ENCODE data around the gene RABAC1.

The RABAC1 gene

DNA sequence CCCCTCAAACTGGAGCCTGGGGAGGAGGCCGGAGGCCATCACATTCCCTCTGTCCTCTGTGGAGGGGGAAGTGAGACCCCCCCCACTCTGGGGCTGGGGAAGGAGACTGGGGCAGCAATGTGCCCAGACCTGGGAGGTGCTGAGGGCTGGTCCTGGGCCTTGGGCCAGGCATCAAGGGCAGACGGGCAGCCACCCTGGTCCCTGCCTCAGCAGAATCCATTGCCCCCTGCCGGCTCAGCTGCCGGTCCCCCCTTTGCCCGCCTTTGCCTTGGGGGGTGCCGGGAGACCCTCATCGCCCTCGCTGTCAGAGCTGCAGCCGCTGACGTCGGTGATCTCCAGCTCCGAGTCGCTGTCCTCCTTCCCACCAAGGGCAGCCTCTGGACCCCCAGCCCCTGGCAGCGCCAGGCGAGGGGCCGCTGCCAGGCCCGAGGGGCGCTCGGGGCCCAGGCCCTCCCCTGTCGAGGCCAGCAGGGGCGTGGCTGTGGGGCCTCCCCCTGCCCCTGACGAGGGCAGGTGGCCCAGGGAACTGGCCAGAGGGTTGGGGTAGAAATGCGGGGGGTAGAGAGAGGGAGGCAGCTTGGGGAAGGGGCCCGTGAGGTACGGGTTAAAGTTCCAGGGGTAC, 51.0 kb downstream of the RABAC1 start:
- Mint-ChIP-seq H3K36me3 (ENCODE audit: low read depth) (peaks cover 19% of the 10 kb centered on the region), H3K27me3 (ENCODE audit: low read depth, poor library complexity) (no peaks in the 10 kb centered on the region), H3K9me3 (no peaks in the 10 kb centered on the region), H3K4me3 (no peak overlapping the region), H3K27ac (no peak overlapping the region), H3K4me1 (peaks cover 39% of the 10 kb centered on the region)
- TF ChIP-seq CTCF (IDR thresholded peaks at IDR 0.05) = no peak
- DNase-seq = no peak

DNA sequence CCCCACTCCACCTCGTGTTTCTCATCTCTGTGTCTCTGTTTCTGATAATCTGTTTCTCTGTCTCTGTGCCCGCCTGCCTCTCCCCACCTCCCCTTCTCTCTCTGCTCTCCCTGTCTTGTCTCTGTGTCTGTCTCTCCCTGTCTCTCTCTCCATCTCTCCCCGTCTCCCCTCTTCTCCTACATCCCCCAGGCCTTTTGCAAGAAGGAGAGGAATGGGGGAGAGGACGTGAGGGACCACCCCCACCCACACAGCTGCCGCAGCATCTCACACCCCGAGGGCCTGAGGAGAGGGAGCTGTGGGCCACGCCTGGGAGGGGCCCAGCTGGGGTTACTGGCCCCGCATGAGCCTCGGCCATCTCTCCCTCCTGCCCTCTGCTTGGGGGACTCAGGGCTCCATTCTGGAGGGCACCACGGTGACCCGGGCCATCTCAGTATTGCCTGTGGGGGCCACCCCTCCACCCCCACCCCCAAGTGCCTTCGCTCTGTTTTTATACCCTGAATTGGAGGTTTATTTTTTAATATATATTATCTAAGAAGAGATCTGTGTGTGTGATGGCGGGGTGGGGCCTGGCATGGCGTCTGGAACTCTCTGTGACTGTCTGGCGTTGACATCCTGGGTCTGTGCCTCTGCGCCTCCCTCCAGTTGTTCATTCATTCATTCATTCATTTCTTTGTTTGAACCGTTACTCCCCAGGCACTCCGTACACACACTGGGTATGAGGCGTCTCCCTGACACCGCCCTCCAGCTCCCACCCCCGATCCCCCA, 52.0 kb downstream of the RABAC1 start:
- Mint-ChIP-seq H3K4me1 (peaks cover 40% of the 10 kb centered on the region), H3K27ac (peak overlapping the region; percentile 13), H3K27me3 (ENCODE audit: low read depth, poor library complexity) (no peaks in the 10 kb centered on the region), H3K9me3 (no peaks in the 10 kb centered on the region), H3K36me3 (ENCODE audit: low read depth) (peaks cover 29% of the 10 kb centered on the region), H3K4me3 (no peak overlapping the region)
- DNase-seq = no peak
- no peak for TF ChIP-seq CTCF (IDR thresholded peaks at IDR 0.05)

Data from nephron progenitor cell (in vitro differentiated cells).